ENCODE results near the gene COL11A2.

Gene COL11A2

DNA sequence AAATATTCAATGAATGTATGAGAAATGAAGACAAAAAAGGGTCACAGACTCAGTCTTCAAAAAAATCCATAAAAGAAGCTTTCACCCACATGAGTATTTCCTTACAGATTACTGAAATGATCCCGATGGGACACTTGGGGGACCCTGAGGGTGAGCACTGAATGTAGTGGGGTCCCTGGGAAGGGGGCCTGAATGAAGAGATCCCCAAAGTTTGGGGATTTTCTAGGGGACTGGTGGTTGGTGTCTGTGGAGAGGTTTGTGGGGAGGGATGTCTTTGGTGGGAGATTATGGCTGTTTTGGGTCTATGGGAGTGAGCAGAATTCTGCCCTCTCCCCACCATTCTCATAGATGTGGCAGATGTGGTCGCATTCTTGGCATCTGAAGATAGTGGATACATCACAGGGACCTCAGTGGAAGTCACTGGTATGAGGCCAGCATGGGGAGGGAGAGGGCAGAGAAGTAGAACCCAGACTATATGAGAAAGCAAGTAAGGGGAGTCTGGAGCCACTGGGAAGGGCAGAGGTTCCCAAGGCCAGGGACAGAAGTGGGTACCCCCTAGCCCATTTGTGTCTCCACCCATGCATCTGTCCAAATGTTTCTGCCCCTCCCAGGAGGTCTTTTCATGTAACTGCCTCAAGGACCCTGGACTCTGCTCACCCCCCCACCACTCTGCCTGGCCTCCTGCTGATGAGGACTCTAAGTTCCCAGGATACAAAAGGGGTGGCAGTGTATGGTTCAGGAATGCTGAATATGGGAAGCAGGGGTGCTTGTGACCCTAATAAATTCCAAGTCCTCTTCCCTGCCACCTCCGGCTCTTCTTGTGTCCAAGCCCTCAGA, 14.0 kb upstream of the COL11A2 start:
- H3K4me3 ChIP-seq (ENCODE audit: low read depth, low read length), result no peak overlapping the region
- no peak for TF ChIP-seq CTCF (IDR thresholded peaks at IDR 0.05; ENCODE audit: low read depth, low read length)

GRCh38 chr6:33205191-33206026, 13.1 kb upstream of the COL11A2 start:
- peak overlapping the region; percentile 68 for H3K4me3 ChIP-seq (ENCODE audit: low read depth, low read length)

GRCh38 chr6:33204415-33205190, 12.3 kb upstream of the COL11A2 start, which contains the start of gene HSD17B8:
HSD17B8 (plus strand) TSS chr6:33204655; CDS start chr6:33204669, 14 bp downstream.
- no peak for TF ChIP-seq CTCF (IDR thresholded peaks at IDR 0.05; ENCODE audit: low read depth, low read length)
- peak within 1 kb of the TSS; percentile 68 for H3K4me3 ChIP-seq (ENCODE audit: low read depth, low read length)

More at GRCh38 chr6:33205191-33206026, 13.1 kb upstream of the COL11A2 start:
- no peak for TF ChIP-seq CTCF (IDR thresholded peaks at IDR 0.05; ENCODE audit: low read depth, low read length)

DNA sequence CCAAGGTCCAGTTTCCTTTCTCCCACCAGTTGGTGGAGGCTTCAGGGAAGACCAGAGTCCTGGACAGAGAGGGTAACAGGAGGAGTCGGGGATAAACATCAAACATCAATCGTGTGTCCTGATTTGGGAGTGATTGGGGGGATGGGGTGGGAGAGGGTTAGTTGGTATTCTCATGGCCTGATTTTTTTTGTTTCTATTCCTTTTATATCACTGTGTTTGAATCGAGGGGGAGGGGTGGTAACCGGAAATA, 11.8 kb upstream of the COL11A2 start:
- no peak for TF ChIP-seq CTCF (IDR thresholded peaks at IDR 0.05; ENCODE audit: low read depth, low read length)
- no peak overlapping the region for H3K4me3 ChIP-seq (ENCODE audit: low read depth, low read length)

- H3K4me3 ChIP-seq (ENCODE audit: low read depth, low read length), result no peak overlapping the region
Measured at GRCh38 chr6:33203443-33204164, 11.3 kb upstream of the COL11A2 start.

DNA sequence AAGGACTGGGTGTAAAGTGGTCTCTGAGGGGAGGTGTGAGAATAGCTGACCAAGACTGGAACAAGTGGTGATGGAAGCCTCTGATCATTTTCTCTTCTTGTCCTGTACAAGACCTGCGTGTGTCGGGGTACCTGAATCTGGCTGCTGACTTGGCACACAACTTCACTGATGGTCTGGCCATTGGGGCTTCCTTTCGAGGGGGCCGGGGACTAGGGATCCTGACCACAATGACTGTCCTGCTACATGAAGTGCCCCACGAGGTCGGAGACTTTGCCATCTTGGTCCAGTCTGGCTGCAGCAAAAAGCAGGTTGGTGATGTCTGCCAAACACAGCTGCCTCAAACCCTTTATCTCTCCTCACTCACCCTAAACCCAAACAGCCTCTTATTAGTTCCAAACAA, 10.5 kb upstream of the COL11A2 start:
- no peak for TF ChIP-seq CTCF (IDR thresholded peaks at IDR 0.05; ENCODE audit: low read depth, low read length)
- H3K4me3 ChIP-seq (ENCODE audit: low read depth, low read length), result no peak overlapping the region

More at GRCh38 chr6:33203443-33204164, 11.3 kb upstream of the COL11A2 start:
- no peak for TF ChIP-seq CTCF (IDR thresholded peaks at IDR 0.05; ENCODE audit: low read depth, low read length)

All from WI38 (cell line).